Heart right ventricle (tissue), 16 donors: ENCODE data around the gene PDS5B. TPM values are rescaled to one million over a fixed set of nuclear protein-coding genes. Genes with fewer than 3 reads are reported as not detected.

Experiments used
- ATAC-seq, 8 donors: fragments of 200-7000 bp; cut with Tn5 transposase; one replicate each; pipeline ENCODE4 v1.9.1; 2020; ENCODE audit warnings: mild to moderate bottlenecking in 8 of 8, moderate library complexity in 8 of 8, moderate number of reproducible peaks in 1 of 8
- DNase-seq, 2 donors: peaks; one replicate each; pipeline ENCODE4 v3.0.0-alpha.2; 2020
- H3K27ac ChIP-seq, 10 donors: fragments of 200-600 bp; sonication (generic) in 2 of 10; one replicate each; pipeline versions ENCODE4 v1.5.0 to v1.8.0; 2020 to 2022; ENCODE audit warnings: mild to moderate bottlenecking in 3 of 10
- H3K27me3 ChIP-seq, 7 donors: fragments of 200-600 bp; one replicate each; pipeline ENCODE4 v1.8.0; 2021 to 2022; ENCODE audit warnings: mild to moderate bottlenecking in 2 of 7
- H3K36me3 ChIP-seq, 9 donors: fragments of 200-600 bp; sonication (generic) in 1 of 9; one replicate each; pipeline versions ENCODE4 v1.5.0 to v1.8.0; 2020 to 2022; ENCODE audit warnings: mild to moderate bottlenecking in 2 of 9
- H3K4me1 ChIP-seq, 9 donors: fragments of 200-600 bp; sonication (generic) in 1 of 9; one replicate each; pipeline versions ENCODE4 v1.5.0 to v1.8.0; 2020 to 2022; ENCODE audit warnings: mild to moderate bottlenecking in 4 of 9
- H3K4me3 ChIP-seq, 10 donors: fragments of 200-600 bp; sonication (generic) in 2 of 10; one replicate each; pipeline versions ENCODE4 v1.5.0 to v1.8.0; 2020 to 2022; ENCODE audit warnings: mild to moderate bottlenecking in 7 of 10, moderate library complexity in 2 of 10
- H3K9me3 ChIP-seq, 11 donors: fragments of 200-600 bp in 10 of 11; sonication (generic) in 2 of 11; one replicate each; pipeline versions ENCODE4 v1.5.0 to v1.8.0; 2013 to 2022; ENCODE audit warnings: mild to moderate bottlenecking in 2 of 11, control low read depth in 1 of 11, moderate library complexity in 1 of 11
- whole genome bisulfite sequencing, 2 donors: extraction: QIAGEN DNeasy Blood & Tissue Kit; methylation state at CpG; one replicate each; pipeline ENCODE4 v1.1.7; 2013; ENCODE audit warnings: inconsistent platforms in 1 of 2; 5-methylcytosine and 5-hydroxymethylcytosine counted together
- intact Hi-C, 10 donors: fragments of 100-400 bp; cut with DNase I; formaldehyde crosslinking; loops; one replicate each; pipeline versions ENCODE4 v1.11.1 to v1.14.2; 2022
- polyA plus RNA-seq, 2 donors: library from polyadenylated mRNA; stranded (reverse); fragments of 200-250 nt; gene quantifications; one replicate each; pipeline ENCODE4 v1.2.3, GENCODE V29; 2013
- total RNA-seq, 10 donors: library from RNA; stranded (reverse); fragmentation: NEBNext Ultra II Directional in 3 of 10; extraction: Animal tissue kit (Norgen Biotek cat#: 25700) in 3 of 10; gene quantifications; one replicate each; pipeline versions ENCODE4 v1.2.1 to v1.2.4, GENCODE V29; 2021 to 2023
- TF ChIP-seq, protein P1 (sequence below), 9 donors: fragments of 200-600 bp; sonication (generic) in 2 of 9; IDR thresholded peaks; one replicate each; pipeline versions ENCODE4 v1.5.0 to v1.8.0; 2021 to 2022; ENCODE audit warnings: antibody characterized with exemption in 9 of 9, mild to moderate bottlenecking in 5 of 9, moderate library complexity in 1 of 9
- donor health status: Arrhythmogenic right ventricular cardiomyopathy.
- donor health status: ischemic (EF 13 %, LVEDD 7.1; RV severe dilation, severe dysfunction).
- donor health status: healthy with polysubstance abuse.
- donor health status: DM: no; HTN: yes; CAD: no.
- donor health status: DM: no; HTN: no; CAD: no.
- donor health status: ischemic (EF 25% LVEDD 6.9; RV normal size, moderate dysfunction).
- donor health status: ischemic (EF 25% LVEDD 5.7; RV mildly dilated, moderate dysfunction).
- donor health status: healthy.
- donor health status: DM: yes; HTN: yes; CAD: no.
- donor health status: Ischemic cardiomyopathy.
- donor health status: ischemic (EF 35%, LVEDD 5.7; RV mildly dilated, moderate dysfunction).
- donor health status: nonischemic (EF 11% LVEDD 7.7; RV severe dilation, severe dysfunction).
- donor health status: DM: yes; HTN: yes; CAD: no.
- donor health status: PGD.
- donor health status: ischemic (EF 29% LVEDD 5.4; RV normal size, mild dysfunction).
- donor health status: nonischemic (EF 23%, LVEDD 6.1; RV moderate dilation, normal function).

The PDS5B gene
- total and polyA plus RNA-seq, 12 donors = 5.6 to 29.6 (median 19.9) TPM

DNA sequence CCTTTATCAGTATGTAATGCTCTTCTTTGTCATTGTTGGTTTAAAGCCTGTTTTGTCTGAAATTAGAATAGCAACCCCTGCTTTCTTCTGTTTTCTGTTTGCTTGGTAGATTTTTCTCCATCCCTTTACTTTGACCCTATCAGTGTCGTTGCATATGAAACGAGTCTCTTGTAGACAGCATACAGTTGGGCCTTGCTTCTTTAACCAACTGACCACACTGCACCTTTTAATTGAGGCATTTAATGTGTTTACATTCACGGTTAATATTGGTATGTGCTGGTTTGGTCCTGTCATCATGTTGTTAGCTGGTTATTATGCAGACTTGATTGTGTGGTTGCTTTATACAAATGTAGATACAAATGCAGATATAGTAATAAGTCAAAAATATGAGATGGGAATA, 71.1 kb downstream of the PDS5B start:
- 96 to 97% methylated on average over 3 of the region's 3 CpGs for WGBS, 2 donors
- TF ChIP-seq, protein P1, sequence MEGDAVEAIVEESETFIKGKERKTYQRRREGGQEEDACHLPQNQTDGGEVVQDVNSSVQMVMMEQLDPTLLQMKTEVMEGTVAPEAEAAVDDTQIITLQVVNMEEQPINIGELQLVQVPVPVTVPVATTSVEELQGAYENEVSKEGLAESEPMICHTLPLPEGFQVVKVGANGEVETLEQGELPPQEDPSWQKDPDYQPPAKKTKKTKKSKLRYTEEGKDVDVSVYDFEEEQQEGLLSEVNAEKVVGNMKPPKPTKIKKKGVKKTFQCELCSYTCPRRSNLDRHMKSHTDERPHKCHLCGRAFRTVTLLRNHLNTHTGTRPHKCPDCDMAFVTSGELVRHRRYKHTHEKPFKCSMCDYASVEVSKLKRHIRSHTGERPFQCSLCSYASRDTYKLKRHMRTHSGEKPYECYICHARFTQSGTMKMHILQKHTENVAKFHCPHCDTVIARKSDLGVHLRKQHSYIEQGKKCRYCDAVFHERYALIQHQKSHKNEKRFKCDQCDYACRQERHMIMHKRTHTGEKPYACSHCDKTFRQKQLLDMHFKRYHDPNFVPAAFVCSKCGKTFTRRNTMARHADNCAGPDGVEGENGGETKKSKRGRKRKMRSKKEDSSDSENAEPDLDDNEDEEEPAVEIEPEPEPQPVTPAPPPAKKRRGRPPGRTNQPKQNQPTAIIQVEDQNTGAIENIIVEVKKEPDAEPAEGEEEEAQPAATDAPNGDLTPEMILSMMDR (IDR thresholded peaks at IDR 0.05) = no peak
- Histone ChIP-seq H3K4me1 (peaks cover 0 to 7% (median 0%) of the 10 kb centered on the region in 9 donors), H3K9me3 (peaks cover 0 to 22% (median 5%) of the 10 kb centered on the region in 11 donors), H3K4me3 (no peak overlapping the region), H3K27me3 (no peaks in the 10 kb centered on the region), H3K27ac (no peak overlapping the region), H3K36me3 (peaks cover 0 to 14% (median 0%) of the 10 kb centered on the region in 9 donors)
- intact Hi-C loops = loop anchor here in 2 of 10 donors (10.0 kb wide), 2 partner anchors 273 to 283 kb away; no protein-coding TSS in a partner anchor
- ATAC-seq = no peak
- DNase-seq = no peak

DNA sequence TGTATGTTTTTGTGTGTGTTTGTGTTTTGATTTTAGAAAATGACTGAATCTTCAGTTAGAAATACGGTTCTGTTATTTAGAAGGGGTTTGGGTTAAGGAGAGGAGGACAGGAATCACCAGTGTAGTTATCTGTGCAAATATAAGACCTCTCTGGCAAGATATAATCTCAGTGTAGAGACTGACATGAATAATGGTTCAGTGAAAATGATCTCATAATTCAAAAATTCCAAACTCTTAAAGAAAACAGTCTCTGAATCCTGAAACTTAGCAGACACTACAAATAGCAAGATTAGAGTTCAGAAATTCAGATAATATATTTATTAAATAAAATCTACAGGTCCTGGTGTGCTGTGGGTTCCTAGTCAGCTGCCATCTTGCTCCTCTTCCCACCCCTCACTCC, 73.5 kb downstream of the PDS5B start:
- H3K9me3 ChIP-seq = peaks cover 0 to 22% (median 5%) of the 10 kb centered on the region in 11 donors
- DNase-seq = no peak
- no peak overlapping the region for H3K4me3 ChIP-seq
- WGBS, 2 donors = 73 to 81% methylated on average over 1 of the region's 1 CpG
- H3K4me1 ChIP-seq = peaks cover 0 to 7% (median 0%) of the 10 kb centered on the region in 9 donors
- intact Hi-C loops = loop anchor here in 2 of 10 donors (10.0 kb wide), 3 partner anchors 275 to 885 kb away; no protein-coding TSS in a partner anchor
- no peaks in the 10 kb centered on the region for H3K27me3 ChIP-seq
- no peak overlapping the region for H3K27ac ChIP-seq
- TF ChIP-seq, protein P1 (IDR thresholded peaks at IDR 0.05) = no peak
- ATAC-seq = no peak
- H3K36me3 ChIP-seq = peaks cover 0 to 19% (median 0%) of the 10 kb centered on the region in 9 donors

DNA sequence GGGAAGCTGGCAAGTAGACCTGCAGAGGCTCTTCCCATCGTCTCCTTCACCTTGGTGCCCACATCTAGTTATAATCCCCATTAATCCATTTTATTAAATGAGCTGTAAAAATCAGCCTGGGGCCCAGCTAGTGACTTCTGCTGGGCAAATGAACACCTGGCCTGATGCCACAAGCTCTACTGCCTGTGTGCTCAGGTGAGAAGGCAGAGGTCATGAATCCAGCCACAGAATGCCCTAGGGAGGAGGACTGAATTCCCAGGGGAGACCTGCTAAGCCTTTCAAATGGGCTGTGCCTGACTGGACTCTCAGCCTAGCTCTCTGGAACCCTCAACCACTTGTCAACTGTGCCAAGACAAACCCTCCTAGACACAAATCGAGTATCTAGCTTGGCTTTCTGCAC, 74.0 kb downstream of the PDS5B start:
- H3K4me1 ChIP-seq = peaks cover 0 to 7% (median 0%) of the 10 kb centered on the region in 9 donors
- TF ChIP-seq, protein P1 (IDR thresholded peaks at IDR 0.05) = no peak
- H3K27ac ChIP-seq = no peak overlapping the region
- DNase-seq (no peak), ATAC-seq (no peak)
- H3K4me3 ChIP-seq = no peak overlapping the region
- H3K9me3 ChIP-seq = peaks cover 0 to 22% (median 5%) of the 10 kb centered on the region in 11 donors
- intact Hi-C loops = loop anchor here in 1 of 10 donors (10.0 kb wide), 1 partner anchor 885 kb away; no protein-coding TSS in a partner anchor
- H3K36me3 ChIP-seq = peaks cover 0 to 19% (median 0%) of the 10 kb centered on the region in 9 donors
- WGBS, 2 donors = 75 to 83% methylated on average over 2 of the region's 2 CpGs
- no peaks in the 10 kb centered on the region for H3K27me3 ChIP-seq

DNA sequence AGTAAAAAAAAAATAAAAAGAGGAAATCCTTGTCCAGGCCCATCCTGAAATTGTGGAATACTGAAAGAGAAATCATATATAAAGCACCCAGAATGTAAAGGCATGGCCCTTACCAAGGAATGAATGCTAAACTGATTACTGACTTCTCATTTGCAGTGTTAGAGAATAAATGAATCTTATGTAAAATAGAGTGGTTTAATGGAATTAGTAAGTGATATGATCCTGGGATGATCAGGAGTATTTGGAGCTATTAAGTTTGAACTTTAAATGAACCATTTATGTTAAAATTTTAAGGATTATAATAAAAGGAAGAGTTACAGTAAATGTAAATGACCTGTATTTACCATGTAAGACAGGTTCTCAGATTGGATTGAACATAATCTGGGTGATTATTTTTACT, 75.4 kb downstream of the PDS5B start:
- Histone ChIP-seq H3K36me3 (peaks cover 0 to 19% (median 0%) of the 10 kb centered on the region in 9 donors), H3K27ac (no peak overlapping the region), H3K9me3 (peaks cover 0 to 10% (median 0%) of the 10 kb centered on the region in 11 donors), H3K4me1 (peaks cover 0 to 7% (median 0%) of the 10 kb centered on the region in 9 donors), H3K4me3 (no peak overlapping the region), H3K27me3 (no peaks in the 10 kb centered on the region)
- ATAC-seq (no peak), DNase-seq (no peak)
- intact Hi-C loops = loop anchor here in 1 of 10 donors (10.0 kb wide), 1 partner anchor 883 kb away; no protein-coding TSS in a partner anchor
- TF ChIP-seq, protein P1 (IDR thresholded peaks at IDR 0.05) = no peak
